Loucy (cell line): ENCODE measurements around the gene GLP2R.

Experiments
- EZH2phosphoT487 ChIP-seq: fragments of 200-600 bp; IDR thresholded peaks from 2 replicates; pipeline ENCODE4 v1.6.1; 2018; ENCODE audit warnings: antibody characterized with exemption, mild to moderate bottlenecking, moderate library complexity, borderline replicate concordance
- TF ChIP-seq, protein P1 (sequence below): fragments of 200-600 bp; sonication (generic); conservative IDR thresholded peaks from 2 replicates; pipeline ENCODE4 v1.5.1; 2014; ENCODE audit warnings: mild to moderate bottlenecking, antibody characterized with exemption, low read length

DNA sequence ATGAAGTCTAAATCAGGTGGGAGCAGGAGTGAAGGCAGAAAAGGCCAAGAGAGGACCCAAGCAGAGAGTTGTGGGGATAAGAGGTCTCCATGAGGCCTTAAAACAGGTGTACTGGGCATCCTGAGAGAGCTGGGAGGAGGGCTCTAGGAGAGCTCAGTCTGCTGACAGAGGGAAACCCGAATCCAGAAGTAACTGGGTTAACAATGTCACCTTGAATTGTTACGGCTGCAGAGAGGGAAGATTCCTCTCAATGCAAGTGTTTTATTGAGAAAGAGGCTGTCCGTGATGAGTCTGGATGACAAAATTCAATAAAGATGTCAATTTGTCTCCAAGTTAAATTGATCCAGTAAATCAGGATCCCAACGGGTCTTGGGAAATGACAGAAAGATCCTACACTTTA, 42.7 kb upstream of the GLP2R start:
- TF ChIP-seq, protein P1, sequence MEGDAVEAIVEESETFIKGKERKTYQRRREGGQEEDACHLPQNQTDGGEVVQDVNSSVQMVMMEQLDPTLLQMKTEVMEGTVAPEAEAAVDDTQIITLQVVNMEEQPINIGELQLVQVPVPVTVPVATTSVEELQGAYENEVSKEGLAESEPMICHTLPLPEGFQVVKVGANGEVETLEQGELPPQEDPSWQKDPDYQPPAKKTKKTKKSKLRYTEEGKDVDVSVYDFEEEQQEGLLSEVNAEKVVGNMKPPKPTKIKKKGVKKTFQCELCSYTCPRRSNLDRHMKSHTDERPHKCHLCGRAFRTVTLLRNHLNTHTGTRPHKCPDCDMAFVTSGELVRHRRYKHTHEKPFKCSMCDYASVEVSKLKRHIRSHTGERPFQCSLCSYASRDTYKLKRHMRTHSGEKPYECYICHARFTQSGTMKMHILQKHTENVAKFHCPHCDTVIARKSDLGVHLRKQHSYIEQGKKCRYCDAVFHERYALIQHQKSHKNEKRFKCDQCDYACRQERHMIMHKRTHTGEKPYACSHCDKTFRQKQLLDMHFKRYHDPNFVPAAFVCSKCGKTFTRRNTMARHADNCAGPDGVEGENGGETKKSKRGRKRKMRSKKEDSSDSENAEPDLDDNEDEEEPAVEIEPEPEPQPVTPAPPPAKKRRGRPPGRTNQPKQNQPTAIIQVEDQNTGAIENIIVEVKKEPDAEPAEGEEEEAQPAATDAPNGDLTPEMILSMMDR: no peak
- no peak for TF ChIP-seq EZH2phosphoT487
